A549 (cell line): Measurements from ENCODE around the gene MRPL40. TPM values are rescaled to one million over a fixed set of nuclear protein-coding genes. Genes with fewer than 3 reads are reported as not detected.

Source experiments
- ATAC-seq, 2 experiments: fragments of 200-7000 bp in 1 of 2; fragments of >200 bp in 1 of 2; cut with Nextera tagmentation in 1 of 2; cut with Tn5 transposase in 1 of 2; 3 replicates each; pipeline versions ENCODE4 v1.8.0 to v1.9.1; 2018 to 2020; ENCODE audit warnings: mild to moderate bottlenecking in 1 of 2, moderate library complexity in 1 of 2
- CTCF ChIA-PET: fragments of 300-600 bp; sonication (Branson Sonifier 250); formaldehyde crosslinking; extraction: SDS; loops from one replicate; lab custom pipeline; 2021; ENCODE audit warnings: antibody characterized with exemption, inconsistent platforms; lab: Yijun Ruan, JAX
- POLR2A ChIA-PET: fragments of 350-600 bp; formaldehyde crosslinking; extraction: SDS; loops from one replicate; lab custom pipeline; 2021; ENCODE audit warnings: antibody characterized with exemption, inconsistent platforms; lab: Yijun Ruan, JAX
- DNase-seq, 2 experiments: peaks; one replicate each; pipeline versions ENCODE4 v3.0.0 to v3.0.0-alpha.2; 2011 to 2016; ENCODE audit warnings: low read depth in 1 of 2, low spot score in 1 of 2
- FAIRE-seq: peaks from 2 replicates; lab custom pipeline; 2011; peaks lifted over from hg19 to GRCh38; lab: Jason Lieb, UNC
- H3K27ac ChIP-seq, 2 experiments: fragments of >200 bp; sonication (Bioruptor Twin); formaldehyde crosslinking; 3 replicates each; pipeline ENCODE4 v1.5.1; 2016 to 2017
- H3K4me1 ChIP-seq: fragments of >200 bp; sonication (Bioruptor Twin); formaldehyde crosslinking; 3 replicates; pipeline ENCODE4 v1.6.1; 2016
- H3K4me2 ChIP-seq: fragments of >200 bp; sonication (Bioruptor Twin); formaldehyde crosslinking; 3 replicates; pipeline ENCODE4 v1.6.1; 2016
- H3K4me3 ChIP-seq: fragments of >200 bp; sonication (Bioruptor Twin); formaldehyde crosslinking; 3 replicates; pipeline ENCODE4 v1.5.1; 2016
- H3K9me3 ChIP-seq: fragments of >200 bp; sonication (Bioruptor Twin); formaldehyde crosslinking; 3 replicates; pipeline ENCODE4 v1.6.1; 2016
- CHD2 ChIP-seq: fragments of 150-350 bp; IDR thresholded peaks from 2 replicates; pipeline ENCODE4 v1.6.1; 2014; ENCODE audit warnings: low read length; ENCODE audit not compliant: partially characterized antibody
- EHF ChIP-seq: fragments of 250-450 bp; sonication (Bioruptor Pico); IDR thresholded peaks from 2 replicates; pipeline ENCODE4 v1.5.0; 2020; ENCODE audit warnings: mild to moderate bottlenecking
- ESRRA ChIP-seq: fragments of 150-350 bp; IDR thresholded peaks from 2 replicates; pipeline ENCODE4 v1.6.1; 2014; ENCODE audit warnings: mild to moderate bottlenecking, low read length, borderline replicate concordance
- FOSB ChIP-seq: fragments of 250-450 bp; sonication (Bioruptor Pico); IDR thresholded peaks from 2 replicates; pipeline ENCODE4 v1.5.0; 2020; ENCODE audit warnings: mild to moderate bottlenecking, moderate library complexity
- HEYL ChIP-seq: fragments of 250-450 bp; sonication (Bioruptor Pico); IDR thresholded peaks from 2 replicates; pipeline ENCODE4 v1.8.0; 2021; ENCODE audit warnings: mild to moderate bottlenecking, moderate library complexity
- HOXB13 ChIP-seq: fragments of 250-450 bp; sonication (Bioruptor Pico); IDR thresholded peaks from 2 replicates; pipeline ENCODE4 v1.5.0; 2020; ENCODE audit warnings: low read depth, mild to moderate bottlenecking, moderate library complexity
- JUN ChIP-seq, 2 experiments: fragments of >200 bp; sonication (Bioruptor Twin); formaldehyde crosslinking; IDR thresholded peaks; 2 replicates in 1 of 2; 3 replicates in 1 of 2; pipeline ENCODE4 v1.6.1; 2016 to 2017
- KDM5A ChIP-seq: fragments of 200-600 bp; sonication (generic); IDR thresholded peaks from 2 replicates; pipeline ENCODE4 v1.6.1; 2016; ENCODE audit warnings: antibody characterized with exemption, mild to moderate bottlenecking
- RAD21 ChIP-seq, 2 experiments: fragments of >200 bp in 1 of 2; sonication (Bioruptor Twin) in 1 of 2; formaldehyde crosslinking in 1 of 2; IDR thresholded peaks in 1 of 2; conservative IDR thresholded peaks in 1 of 2; 2 replicates in 1 of 2; 3 replicates in 1 of 2; pipeline ENCODE4 v1.6.1; 2012 to 2018; ENCODE audit warnings: inconsistent platforms in 1 of 2
- SREBF2 ChIP-seq: fragments of 450-650 bp; IDR thresholded peaks from 2 replicates; pipeline ENCODE4 v1.6.1; 2014; ENCODE audit warnings: mild to moderate bottlenecking, moderate library complexity
- TP53 ChIP-seq: fragments of 250-450 bp; sonication (Bioruptor Pico); IDR thresholded peaks from 2 replicates; pipeline ENCODE4 v1.5.0; 2021; ENCODE audit warnings: mild to moderate bottlenecking, moderate library complexity
- ZNF302 ChIP-seq: fragments of 250-450 bp; sonication (Bioruptor Pico); IDR thresholded peaks from 2 replicates; pipeline ENCODE4 v1.9.0; 2021; ENCODE audit warnings: inconsistent platforms, mild to moderate bottlenecking, moderate library complexity
- WGBS: methylation state at CpG from one replicate; pipeline ENCODE4 v1.1.6; 2017; ENCODE audit errors: missing lambda C conversion rate; 5-methylcytosine and 5-hydroxymethylcytosine counted together
- polyA plus RNA-seq, 4 experiments: library from polyadenylated mRNA; depleted of rRNA in 3 of 4; stranded (reverse); fragments of >200 nt; fragmentation: RNase III in 1 of 4; extraction: RNeasy Plus Mini Kit Qiagen cat#74134 plus additional on column Dnase treatment in 1 of 4; gene quantifications; 2 replicates in 3 of 4; 3 replicates in 1 of 4; pipeline ENCODE4 v1.2.3, GENCODE V29; 2011 to 2017
- TF ChIP-seq, protein P1 (sequence below): fragments of >200 bp; sonication (Bioruptor Twin); formaldehyde crosslinking; IDR thresholded peaks from 3 replicates; pipeline ENCODE4 v1.5.1; 2016
- TF ChIP-seq, protein P2 (sequence below): fragments of 250-450 bp; sonication (Bioruptor Pico); IDR thresholded peaks from 2 replicates; pipeline ENCODE4 v1.5.0; 2020; ENCODE audit warnings: low read depth, mild to moderate bottlenecking, moderate library complexity
- TF ChIP-seq, protein P3 (sequence below): fragments of >200 bp; sonication (Bioruptor Twin); formaldehyde crosslinking; IDR thresholded peaks from 3 replicates; pipeline ENCODE4 v1.6.1; 2016
- TF ChIP-seq, protein P4 (sequence below): fragments of 450-650 bp; IDR thresholded peaks from 2 replicates; pipeline ENCODE4 v1.6.1; 2014; ENCODE audit warnings: antibody characterized with exemption
- TF ChIP-seq, protein P5 (sequence below): fragments of 250-450 bp; sonication (Bioruptor Pico); IDR thresholded peaks from 2 replicates; pipeline ENCODE4 v1.5.0; 2021; ENCODE audit warnings: mild to moderate bottlenecking, moderate library complexity, borderline replicate concordance
- TF ChIP-seq, protein P6 (sequence below): IDR thresholded peaks from 2 replicates; pipeline ENCODE4 v1.6.1; 2012

Gene MRPL40
- polyA plus RNA-seq, 2 of the 4 experiments (the other 2 are of a cell fraction): 32.1 to 45.7 TPM

DNA sequence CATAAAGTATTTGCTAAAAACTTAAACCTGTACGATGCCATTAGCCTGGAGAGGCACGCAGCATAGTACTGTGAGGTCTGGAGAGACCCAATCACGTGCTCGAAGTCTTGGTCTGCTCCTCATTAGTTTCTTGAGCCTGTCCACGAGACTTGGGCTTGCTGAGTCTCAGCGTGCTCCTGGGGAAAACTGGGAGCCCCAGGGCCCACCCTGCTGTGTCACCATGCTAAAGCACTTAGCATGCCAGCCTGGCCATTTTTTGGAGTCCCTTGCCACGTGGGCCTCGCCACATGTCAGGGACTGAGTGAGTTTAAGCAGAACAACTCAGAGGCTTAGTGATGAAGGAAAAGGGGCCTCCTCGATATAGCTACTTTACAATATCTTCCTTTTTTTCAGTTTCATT lies 50.0 kb downstream of the MRPL40 start (continued):
- TF ChIP-seq, protein P1, sequence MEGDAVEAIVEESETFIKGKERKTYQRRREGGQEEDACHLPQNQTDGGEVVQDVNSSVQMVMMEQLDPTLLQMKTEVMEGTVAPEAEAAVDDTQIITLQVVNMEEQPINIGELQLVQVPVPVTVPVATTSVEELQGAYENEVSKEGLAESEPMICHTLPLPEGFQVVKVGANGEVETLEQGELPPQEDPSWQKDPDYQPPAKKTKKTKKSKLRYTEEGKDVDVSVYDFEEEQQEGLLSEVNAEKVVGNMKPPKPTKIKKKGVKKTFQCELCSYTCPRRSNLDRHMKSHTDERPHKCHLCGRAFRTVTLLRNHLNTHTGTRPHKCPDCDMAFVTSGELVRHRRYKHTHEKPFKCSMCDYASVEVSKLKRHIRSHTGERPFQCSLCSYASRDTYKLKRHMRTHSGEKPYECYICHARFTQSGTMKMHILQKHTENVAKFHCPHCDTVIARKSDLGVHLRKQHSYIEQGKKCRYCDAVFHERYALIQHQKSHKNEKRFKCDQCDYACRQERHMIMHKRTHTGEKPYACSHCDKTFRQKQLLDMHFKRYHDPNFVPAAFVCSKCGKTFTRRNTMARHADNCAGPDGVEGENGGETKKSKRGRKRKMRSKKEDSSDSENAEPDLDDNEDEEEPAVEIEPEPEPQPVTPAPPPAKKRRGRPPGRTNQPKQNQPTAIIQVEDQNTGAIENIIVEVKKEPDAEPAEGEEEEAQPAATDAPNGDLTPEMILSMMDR: no peak
- no peak for TF ChIP-seq KDM5A
- no peak for TF ChIP-seq JUN (IDR thresholded peaks at IDR 0.05)

DNA sequence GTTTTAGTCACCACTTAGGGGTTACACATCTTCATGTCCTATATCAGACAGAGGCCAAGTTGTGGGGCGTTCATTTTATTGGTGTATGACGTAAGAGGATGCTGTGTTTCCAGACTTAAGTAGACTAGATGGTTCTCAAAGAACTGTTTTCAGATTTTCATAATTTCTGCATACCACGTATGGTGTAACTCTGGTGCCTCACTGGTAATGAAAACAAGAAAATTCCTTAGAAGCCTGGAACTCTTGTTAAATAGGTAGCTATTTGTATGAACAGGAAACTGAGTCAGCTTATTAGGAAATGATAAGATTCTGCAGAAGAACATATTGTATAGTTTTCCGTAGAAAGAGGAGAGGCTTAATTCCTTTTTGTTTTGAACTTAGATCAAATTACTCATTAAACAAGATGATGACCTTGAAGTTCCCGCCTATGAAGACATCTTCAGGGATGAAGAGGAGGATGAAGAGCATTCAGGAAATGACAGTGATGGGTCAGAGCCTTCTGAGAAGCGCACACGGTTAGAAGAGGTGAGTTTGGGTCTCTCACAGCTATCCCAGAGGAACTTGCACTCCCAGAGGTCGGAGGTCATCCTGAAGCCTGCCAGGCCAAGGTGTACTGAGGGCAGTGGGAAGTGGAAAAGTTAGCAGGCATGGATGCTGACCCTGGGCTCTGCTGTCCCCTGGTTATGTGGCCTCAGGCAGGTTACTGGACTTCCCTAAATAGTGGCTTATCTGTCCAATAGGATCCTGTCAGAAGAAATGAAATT lies 51.3 kb downstream of the MRPL40 start:
- ATAC-seq (no peak), DNase-seq (no peak), FAIRE-seq (no peak)
- WGBS: 92% methylated on average over 8 of the region's 8 CpGs
- ChIA-PET POLR2A (no interaction called here), CTCF (interaction anchor here (0.6 to 0.9 kb wide), 2 partner anchors 133 to 146 kb away, joined by 3 read pairs; no protein-coding TSS in a partner anchor)
- TF ChIP-seq TP53 (CRISPR knock-in tag): no peak
- no peak for TF ChIP-seq ZNF302 (CRISPR knock-in tag)
- TF ChIP-seq ESRRA: no peak
- no peak for TF ChIP-seq HEYL (CRISPR knock-in tag)
- TF ChIP-seq CHD2: no peak
- TF ChIP-seq EHF: no peak
- TF ChIP-seq, protein P2, sequence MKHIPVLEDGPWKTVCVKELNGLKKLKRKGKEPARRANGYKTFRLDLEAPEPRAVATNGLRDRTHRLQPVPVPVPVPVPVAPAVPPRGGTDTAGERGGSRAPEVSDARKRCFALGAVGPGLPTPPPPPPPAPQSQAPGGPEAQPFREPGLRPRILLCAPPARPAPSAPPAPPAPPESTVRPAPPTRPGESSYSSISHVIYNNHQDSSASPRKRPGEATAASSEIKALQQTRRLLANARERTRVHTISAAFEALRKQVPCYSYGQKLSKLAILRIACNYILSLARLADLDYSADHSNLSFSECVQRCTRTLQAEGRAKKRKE (CRISPR knock-in tag): no peak
- TF ChIP-seq, protein P3, sequence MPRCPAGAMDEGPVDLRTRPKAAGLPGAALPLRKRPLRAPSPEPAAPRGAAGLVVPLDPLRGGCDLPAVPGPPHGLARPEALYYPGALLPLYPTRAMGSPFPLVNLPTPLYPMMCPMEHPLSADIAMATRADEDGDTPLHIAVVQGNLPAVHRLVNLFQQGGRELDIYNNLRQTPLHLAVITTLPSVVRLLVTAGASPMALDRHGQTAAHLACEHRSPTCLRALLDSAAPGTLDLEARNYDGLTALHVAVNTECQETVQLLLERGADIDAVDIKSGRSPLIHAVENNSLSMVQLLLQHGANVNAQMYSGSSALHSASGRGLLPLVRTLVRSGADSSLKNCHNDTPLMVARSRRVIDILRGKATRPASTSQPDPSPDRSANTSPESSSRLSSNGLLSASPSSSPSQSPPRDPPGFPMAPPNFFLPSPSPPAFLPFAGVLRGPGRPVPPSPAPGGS: no peak
- TF ChIP-seq, protein P4, sequence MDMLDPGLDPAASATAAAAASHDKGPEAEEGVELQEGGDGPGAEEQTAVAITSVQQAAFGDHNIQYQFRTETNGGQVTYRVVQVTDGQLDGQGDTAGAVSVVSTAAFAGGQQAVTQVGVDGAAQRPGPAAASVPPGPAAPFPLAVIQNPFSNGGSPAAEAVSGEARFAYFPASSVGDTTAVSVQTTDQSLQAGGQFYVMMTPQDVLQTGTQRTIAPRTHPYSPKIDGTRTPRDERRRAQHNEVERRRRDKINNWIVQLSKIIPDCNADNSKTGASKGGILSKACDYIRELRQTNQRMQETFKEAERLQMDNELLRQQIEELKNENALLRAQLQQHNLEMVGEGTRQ: no peak
- no peak for TF ChIP-seq FOSB (CRISPR knock-in tag)
- no peak for TF ChIP-seq SREBF2
- TF ChIP-seq RAD21 (conservative IDR thresholded peaks at IDR 0.05 in 1 of 2, IDR thresholded peaks at IDR 0.05 in 1 of 2): no peak
- TF ChIP-seq, protein P5, sequence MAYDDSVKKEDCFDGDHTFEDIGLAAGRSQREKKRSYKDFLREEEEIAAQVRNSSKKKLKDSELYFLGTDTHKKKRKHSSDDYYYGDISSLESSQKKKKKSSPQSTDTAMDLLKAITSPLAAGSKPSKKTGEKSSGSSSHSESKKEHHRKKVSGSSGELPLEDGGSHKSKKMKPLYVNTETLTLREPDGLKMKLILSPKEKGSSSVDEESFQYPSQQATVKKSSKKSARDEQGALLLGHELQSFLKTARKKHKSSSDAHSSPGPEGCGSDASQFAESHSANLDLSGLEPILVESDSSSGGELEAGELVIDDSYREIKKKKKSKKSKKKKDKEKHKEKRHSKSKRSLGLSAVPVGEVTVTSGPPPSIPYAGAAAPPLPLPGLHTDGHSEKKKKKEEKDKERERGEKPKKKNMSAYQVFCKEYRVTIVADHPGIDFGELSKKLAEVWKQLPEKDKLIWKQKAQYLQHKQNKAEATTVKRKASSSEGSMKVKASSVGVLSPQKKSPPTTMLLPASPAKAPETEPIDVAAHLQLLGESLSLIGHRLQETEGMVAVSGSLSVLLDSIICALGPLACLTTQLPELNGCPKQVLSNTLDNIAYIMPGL (CRISPR knock-in tag): no peak
- TF ChIP-seq HOXB13 (CRISPR knock-in tag): no peak
- TF ChIP-seq, protein P6, sequence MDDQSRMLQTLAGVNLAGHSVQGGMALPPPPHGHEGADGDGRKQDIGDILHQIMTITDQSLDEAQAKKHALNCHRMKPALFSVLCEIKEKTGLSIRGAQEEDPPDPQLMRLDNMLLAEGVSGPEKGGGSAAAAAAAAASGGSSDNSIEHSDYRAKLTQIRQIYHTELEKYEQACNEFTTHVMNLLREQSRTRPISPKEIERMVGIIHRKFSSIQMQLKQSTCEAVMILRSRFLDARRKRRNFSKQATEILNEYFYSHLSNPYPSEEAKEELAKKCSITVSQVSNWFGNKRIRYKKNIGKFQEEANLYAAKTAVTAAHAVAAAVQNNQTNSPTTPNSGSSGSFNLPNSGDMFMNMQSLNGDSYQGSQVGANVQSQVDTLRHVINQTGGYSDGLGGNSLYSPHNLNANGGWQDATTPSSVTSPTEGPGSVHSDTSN: no peak
- Histone ChIP-seq H3K4me2 (no peak overlapping the region), H3K4me3 (no peak overlapping the region), H3K4me1 (peaks cover 6% of the 10 kb centered on the region; the same call in 2 of the 3 replicates), H3K9me3 (no peaks in the 10 kb centered on the region), H3K27ac (no peak overlapping the region)

Other genes starting within 250 kb of the MRPL40 start
- gene CLTCL1, start 140.8 kb upstream of the MRPL40 start, polyA plus RNA-seq (2011; rRNA removed): 8.6 and 13.0 TPM in 2 replicates
- 10.6 to 12.0 TPM (median 11.6 TPM) in 3 replicates for gene CLTCL1, start 140.8 kb upstream of the MRPL40 start, polyA plus RNA-seq (2017; fragmentation: RNase III; extraction: RNeasy Plus Mini Kit Qiagen cat#74134 plus additional on column Dnase treatment)
- gene HIRA, start 812 bp upstream of the MRPL40 start, polyA plus RNA-seq (2011; rRNA removed): 12.3 and 14.4 TPM in 2 replicates
- gene HIRA, start 812 bp upstream of the MRPL40 start, polyA plus RNA-seq (2017; fragmentation: RNase III; extraction: RNeasy Plus Mini Kit Qiagen cat#74134 plus additional on column Dnase treatment): 15.9 to 16.6 TPM (median 15.9 TPM) in 3 replicates
- gene C22orf39, start 15.2 kb downstream of the MRPL40 start, polyA plus RNA-seq (2011; rRNA removed): 19.5 and 20.7 TPM in 2 replicates
- gene C22orf39, start 15.2 kb downstream of the MRPL40 start, polyA plus RNA-seq (2017; fragmentation: RNase III; extraction: RNeasy Plus Mini Kit Qiagen cat#74134 plus additional on column Dnase treatment): 19.4 to 20.2 TPM (median 19.5 TPM) in 3 replicates
- gene UFD1, start 46.6 kb downstream of the MRPL40 start, polyA plus RNA-seq (2011; rRNA removed): 96.1 and 117 TPM in 2 replicates
- 94.4 to 109 TPM (median 95.4 TPM) in 3 replicates for gene UFD1, start 46.6 kb downstream of the MRPL40 start, polyA plus RNA-seq (2017; fragmentation: RNase III; extraction: RNeasy Plus Mini Kit Qiagen cat#74134 plus additional on column Dnase treatment)
- 36.7 and 51.6 TPM in 2 replicates for gene CDC45, start 47.4 kb downstream of the MRPL40 start, polyA plus RNA-seq (2011; rRNA removed)
- 44.5 to 47.2 TPM (median 46.0 TPM) in 3 replicates for gene CDC45, start 47.4 kb downstream of the MRPL40 start, polyA plus RNA-seq (2017; fragmentation: RNase III; extraction: RNeasy Plus Mini Kit Qiagen cat#74134 plus additional on column Dnase treatment)
- not detected in 2 replicates for gene CLDN5, start 91.9 kb downstream of the MRPL40 start, polyA plus RNA-seq (2011; rRNA removed)
- gene CLDN5, start 91.9 kb downstream of the MRPL40 start, polyA plus RNA-seq (2017; fragmentation: RNase III; extraction: RNeasy Plus Mini Kit Qiagen cat#74134 plus additional on column Dnase treatment): not detected in 3 replicates